ENCODE results near the gene RPS6KC1. TPM values are rescaled to one million over a fixed set of nuclear protein-coding genes. Genes with fewer than 3 reads are reported as not detected.

RPS6KC1 gene
- total and polyA plus RNA-seq, 2 donors from 2014 or later: 6.3 to 13.8 TPM

- Histone ChIP-seq H3K27me3 (ENCODE audit: control insufficient read depth, insufficient read depth, low read length) (no peaks in the 10 kb centered on the region), H3K36me3 (ENCODE audit: control insufficient read depth in 2 of 3, insufficient read depth in 3 of 3, low read length in 3 of 3) (peaks cover 0 to 6% (median 0%) of the 10 kb centered on the region in 3 donors), H3K4me3 (ENCODE audit: low read length in 3 of 3) (no peak overlapping the region), H3K4me1 (ENCODE audit: control insufficient read depth in 2 of 3, insufficient read depth in 2 of 3, low read depth in 1 of 3, low read length in 3 of 3) (no peaks in the 10 kb centered on the region), H3K9ac (ENCODE audit: low read length in 3 of 3) (no peak overlapping the region), H3K9me3 (ENCODE audit: control insufficient read depth in 2 of 3, insufficient read depth in 1 of 3, low read length in 3 of 3) (no peaks in the 10 kb centered on the region), H3K27ac (ENCODE audit: low read depth in 2 of 2, low read length in 2 of 2) (no peak overlapping the region)
- TF ChIP-seq CTCF (IDR thresholded peaks at IDR 0.05; ENCODE audit: borderline replicate concordance, extremely low read depth, insufficient read depth): peak; percentile 56
- intact Hi-C loops (cut with DNase I): no loop called here
- DNase-seq: peak in 3 of 5 donors; percentile 27 to 73 (median 66)
- peak; percentile 95 for FAIRE-seq
Observed at GRCh38 chr1:213244664-213245091, 193.6 kb downstream of the RPS6KC1 start.

GRCh38 chr1:213245260-213245910, 194.3 kb downstream of the RPS6KC1 start:
- Histone ChIP-seq H3K4me1 (ENCODE audit: control insufficient read depth in 2 of 3, insufficient read depth in 2 of 3, low read depth in 1 of 3, low read length in 3 of 3) (no peaks in the 10 kb centered on the region), H3K36me3 (ENCODE audit: control insufficient read depth in 2 of 3, insufficient read depth in 3 of 3, low read length in 3 of 3) (peaks cover 0 to 6% (median 0%) of the 10 kb centered on the region in 3 donors), H3K9me3 (ENCODE audit: control insufficient read depth in 2 of 3, insufficient read depth in 1 of 3, low read length in 3 of 3) (no peaks in the 10 kb centered on the region), H3K27ac (ENCODE audit: low read depth in 2 of 2, low read length in 2 of 2) (no peak overlapping the region), H3K27me3 (ENCODE audit: control insufficient read depth, insufficient read depth, low read length) (no peaks in the 10 kb centered on the region), H3K9ac (ENCODE audit: low read length in 3 of 3) (no peak overlapping the region), H3K4me3 (ENCODE audit: low read length in 3 of 3) (no peak overlapping the region)
- TF ChIP-seq CTCF (IDR thresholded peaks at IDR 0.05; ENCODE audit: borderline replicate concordance, extremely low read depth, insufficient read depth): no peak
- FAIRE-seq (no peak), DNase-seq (no peak)
- intact Hi-C loops (cut with DNase I): no loop called here

GRCh38 chr1:213247038-213247437, 196.0 kb downstream of the RPS6KC1 start:
- Histone ChIP-seq H3K36me3 (ENCODE audit: control insufficient read depth in 2 of 3, insufficient read depth in 3 of 3, low read length in 3 of 3) (no peaks in the 10 kb centered on the region), H3K9ac (ENCODE audit: low read length in 3 of 3) (peak overlapping the region in 1 of 3 donors; percentile 4), H3K27me3 (ENCODE audit: control insufficient read depth, insufficient read depth, low read length) (no peaks in the 10 kb centered on the region), H3K4me1 (ENCODE audit: control insufficient read depth in 2 of 3, insufficient read depth in 2 of 3, low read depth in 1 of 3, low read length in 3 of 3) (no peaks in the 10 kb centered on the region), H3K4me3 (ENCODE audit: low read length in 3 of 3) (no peak overlapping the region), H3K9me3 (ENCODE audit: control insufficient read depth in 2 of 3, insufficient read depth in 1 of 3, low read length in 3 of 3) (no peaks in the 10 kb centered on the region), H3K27ac (ENCODE audit: low read depth in 2 of 2, low read length in 2 of 2) (no peak overlapping the region)
- FAIRE-seq (no peak), DNase-seq (no peak)
- intact Hi-C loops (cut with DNase I): no loop called here
- no peak for TF ChIP-seq CTCF (IDR thresholded peaks at IDR 0.05; ENCODE audit: borderline replicate concordance, extremely low read depth, insufficient read depth)
